Activated CD8-positive, alpha-beta memory T cell treated with anti-CD3 and anti-CD28 coated beads, Interleukin-2, amount 50 U/mL, for 1 hour (primary cell): Measurements from ENCODE around the gene RBP3.

Experiments
- DNase-seq: peaks from one replicate; pipeline ENCODE4 v3.0.0-alpha.2; 2020; ENCODE audit errors: extremely low read depth

RBP3 gene

DNA sequence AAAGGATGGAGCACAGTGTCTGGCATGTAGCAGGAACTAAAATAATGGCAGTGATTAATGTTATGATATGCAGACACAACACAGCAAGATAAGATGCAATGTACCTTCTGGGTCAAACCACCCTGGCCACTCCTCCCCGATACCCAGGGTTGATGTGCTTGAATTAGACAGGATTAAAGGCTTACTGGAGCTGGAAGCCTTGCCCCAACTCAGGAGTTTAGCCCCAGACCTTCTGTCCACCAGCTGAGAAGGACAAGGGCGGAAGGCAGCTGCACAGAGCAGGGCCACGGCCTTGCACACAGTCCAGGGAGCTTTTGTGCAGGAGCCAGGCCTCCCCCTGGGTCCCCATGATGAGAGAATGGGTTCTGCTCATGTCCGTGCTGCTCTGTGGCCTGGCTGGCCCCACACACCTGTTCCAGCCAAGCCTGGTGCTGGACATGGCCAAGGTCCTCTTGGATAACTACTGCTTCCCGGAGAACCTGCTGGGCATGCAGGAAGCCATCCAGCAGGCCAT, at the start of gene RBP3:
Gene RBP3, plus strand, starts transcription at position 226 of the 514 bp plus-strand sequence. Its CDS starts 122 bp downstream, at position 348.
- DNase-seq, result no peak

DNA sequence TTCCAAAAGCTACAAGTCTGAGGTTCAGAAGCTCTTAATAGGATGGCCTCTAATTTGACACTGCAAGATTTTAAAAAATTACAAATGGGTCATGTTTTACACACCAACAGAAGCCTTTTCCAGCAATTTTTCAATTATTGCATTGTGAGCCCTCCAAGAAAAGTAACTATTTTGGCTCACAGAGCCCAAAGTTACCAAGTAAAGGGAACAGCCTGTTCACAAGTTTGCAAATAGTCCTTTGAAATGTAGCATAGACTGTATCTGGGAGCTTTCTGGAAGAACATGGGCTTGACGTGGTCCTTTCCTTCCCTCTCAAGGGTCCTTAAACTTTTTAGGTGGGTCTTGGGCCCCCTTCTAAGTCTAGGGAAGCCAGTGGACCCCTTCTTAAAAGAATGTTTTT, 49.4 kb upstream of the RBP3 start:
- no peak for DNase-seq

DNA sequence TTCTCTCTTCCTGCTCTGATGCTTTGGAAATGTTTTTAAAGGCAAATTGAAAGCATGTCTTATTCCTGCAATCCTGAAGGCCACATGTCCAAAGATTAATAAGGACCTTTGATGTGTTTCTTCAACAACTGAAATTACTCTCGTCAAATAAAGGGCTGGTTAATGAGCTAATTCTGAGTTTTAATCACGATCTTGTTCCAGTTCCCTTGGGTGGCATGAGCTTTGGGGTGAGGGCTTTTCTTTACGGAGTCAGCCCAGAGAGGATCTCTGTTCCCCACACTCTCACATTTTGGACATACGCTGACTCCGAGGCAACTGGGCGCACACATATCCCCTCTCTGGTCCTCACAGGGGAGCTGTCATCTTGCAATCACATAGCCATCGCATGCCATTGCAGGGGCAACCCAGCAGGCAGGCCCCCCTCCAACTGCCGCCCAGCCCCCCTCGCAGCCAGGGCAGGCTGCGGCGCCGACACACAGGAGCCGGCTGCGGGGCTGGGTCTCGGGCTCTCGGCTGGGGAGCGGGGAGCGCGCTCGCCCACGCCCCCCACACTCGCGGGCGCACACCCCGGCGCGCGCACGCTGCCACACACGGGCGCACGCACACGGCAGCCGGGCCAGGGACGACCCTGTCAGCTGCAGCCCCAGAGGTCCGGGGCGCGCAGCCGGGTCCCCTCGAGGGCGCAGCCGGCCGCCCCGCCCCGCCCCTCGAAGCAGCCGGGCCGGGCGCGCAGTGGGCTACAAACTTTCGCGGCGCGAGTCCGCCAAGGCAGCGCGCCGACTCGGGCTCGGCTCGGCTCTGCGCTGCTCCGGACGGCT, 48.3 kb upstream of the RBP3 start, which contains the start of gene GDF10:
Gene GDF10, plus strand, starts transcription at position 587 of the 818 bp plus-strand sequence. CDS start 455 bp downstream, outside the sequence.
- DNase-seq, result no peak

DNA sequence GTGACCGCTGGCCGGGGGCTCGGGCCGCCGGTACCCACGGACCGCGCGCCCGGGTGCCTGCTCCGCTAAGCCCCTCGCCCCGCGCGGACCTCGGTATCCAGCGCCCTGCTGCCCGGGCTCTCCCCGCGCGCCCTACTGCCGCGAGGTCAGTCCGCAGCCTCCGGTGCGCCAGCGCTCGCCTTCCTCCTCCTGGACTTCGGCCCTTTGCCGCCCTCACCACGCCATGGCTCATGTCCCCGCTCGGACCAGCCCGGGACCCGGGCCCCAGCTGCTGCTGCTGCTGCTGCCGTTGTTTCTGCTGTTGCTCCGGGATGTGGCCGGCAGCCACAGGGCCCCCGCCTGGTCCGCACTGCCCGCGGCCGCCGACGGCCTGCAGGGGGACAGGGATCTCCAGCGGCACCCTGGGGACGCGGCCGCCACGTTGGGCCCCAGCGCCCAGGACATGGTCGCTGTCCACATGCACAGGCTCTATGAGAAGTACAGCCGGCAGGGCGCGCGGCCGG, 47.7 kb upstream of the RBP3 start:
- no peak for DNase-seq

DNA sequence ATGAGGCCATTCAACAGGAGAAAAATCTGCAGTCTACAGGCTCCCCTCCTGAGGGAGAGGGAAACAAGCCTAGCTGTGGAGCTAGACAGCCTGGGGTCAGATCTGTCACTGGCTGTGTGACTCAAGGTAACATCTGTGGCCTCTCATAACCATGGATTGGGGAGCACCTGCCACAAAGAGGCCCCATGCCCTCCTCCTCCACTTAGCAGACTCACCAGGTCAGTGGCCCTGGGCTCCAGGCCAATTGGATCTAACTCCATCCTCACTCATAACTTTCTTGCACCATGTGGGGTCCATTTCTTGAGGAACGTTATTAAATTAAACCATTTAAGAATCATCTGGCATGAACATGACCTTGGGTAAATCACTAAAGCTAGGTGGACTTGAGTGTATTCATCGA, 46.3 kb upstream of the RBP3 start:
- DNase-seq, result no peak

DNA sequence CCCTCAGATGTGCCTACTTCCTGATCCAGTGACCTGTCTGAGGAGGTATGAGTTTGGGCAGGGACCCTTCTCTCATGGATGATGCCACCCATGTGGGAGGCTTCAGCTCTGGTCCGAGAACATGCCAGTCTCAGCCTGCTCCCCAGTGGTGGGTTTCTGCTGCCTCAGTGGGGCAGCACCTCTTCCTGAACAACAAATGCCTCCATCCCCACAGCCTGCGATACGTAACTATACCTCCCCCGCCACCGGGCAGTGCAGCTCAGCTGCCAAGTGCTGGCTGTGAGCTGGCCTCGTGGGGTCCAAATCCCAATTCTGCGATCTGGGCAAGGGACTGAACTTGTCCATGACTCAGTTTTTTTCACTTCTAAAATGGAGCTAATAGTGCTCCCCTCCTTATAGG, 45.1 kb upstream of the RBP3 start:
- DNase-seq, result no peak

DNA sequence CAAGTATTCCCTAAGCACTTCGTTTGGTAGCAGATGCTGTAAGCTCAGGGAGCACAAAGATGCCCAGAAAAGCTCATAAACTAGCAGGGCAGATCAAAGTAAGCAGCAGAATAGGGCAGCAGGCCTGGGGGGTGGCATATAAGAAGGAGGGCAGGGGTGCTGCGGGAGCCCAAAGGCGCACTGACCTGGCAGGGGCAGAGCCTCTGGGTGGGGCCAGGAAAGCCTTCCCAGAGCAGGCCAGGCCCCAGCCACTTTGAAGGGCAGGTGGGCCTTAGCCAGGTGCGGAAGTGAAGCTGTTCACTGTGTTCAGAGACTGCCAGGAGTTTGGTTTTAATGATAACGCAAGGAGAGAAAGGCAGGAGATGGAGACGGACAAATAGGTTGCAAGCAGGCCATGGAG, 44.3 kb upstream of the RBP3 start:
- DNase-seq, result no peak

DNA sequence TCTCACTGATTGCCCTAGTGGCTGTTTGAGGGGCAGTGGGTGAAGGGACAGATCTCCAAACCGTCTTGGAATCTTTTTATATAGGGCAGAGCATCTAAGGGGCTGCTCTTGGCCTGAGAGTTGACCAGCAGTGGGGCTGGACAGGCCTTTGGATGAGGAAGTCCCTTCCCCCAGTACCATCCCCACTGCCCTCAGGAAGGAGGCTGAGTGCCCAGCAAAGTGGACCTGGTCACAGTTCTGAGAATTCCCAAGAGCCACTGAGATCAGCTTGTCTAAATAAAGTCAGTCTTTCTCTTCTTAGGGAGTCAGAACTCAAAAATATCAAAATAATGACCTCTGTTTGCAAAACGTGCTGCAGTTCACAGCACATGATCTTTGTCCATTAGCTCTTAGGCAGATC, 42.6 kb upstream of the RBP3 start:
- no peak for DNase-seq

DNA sequence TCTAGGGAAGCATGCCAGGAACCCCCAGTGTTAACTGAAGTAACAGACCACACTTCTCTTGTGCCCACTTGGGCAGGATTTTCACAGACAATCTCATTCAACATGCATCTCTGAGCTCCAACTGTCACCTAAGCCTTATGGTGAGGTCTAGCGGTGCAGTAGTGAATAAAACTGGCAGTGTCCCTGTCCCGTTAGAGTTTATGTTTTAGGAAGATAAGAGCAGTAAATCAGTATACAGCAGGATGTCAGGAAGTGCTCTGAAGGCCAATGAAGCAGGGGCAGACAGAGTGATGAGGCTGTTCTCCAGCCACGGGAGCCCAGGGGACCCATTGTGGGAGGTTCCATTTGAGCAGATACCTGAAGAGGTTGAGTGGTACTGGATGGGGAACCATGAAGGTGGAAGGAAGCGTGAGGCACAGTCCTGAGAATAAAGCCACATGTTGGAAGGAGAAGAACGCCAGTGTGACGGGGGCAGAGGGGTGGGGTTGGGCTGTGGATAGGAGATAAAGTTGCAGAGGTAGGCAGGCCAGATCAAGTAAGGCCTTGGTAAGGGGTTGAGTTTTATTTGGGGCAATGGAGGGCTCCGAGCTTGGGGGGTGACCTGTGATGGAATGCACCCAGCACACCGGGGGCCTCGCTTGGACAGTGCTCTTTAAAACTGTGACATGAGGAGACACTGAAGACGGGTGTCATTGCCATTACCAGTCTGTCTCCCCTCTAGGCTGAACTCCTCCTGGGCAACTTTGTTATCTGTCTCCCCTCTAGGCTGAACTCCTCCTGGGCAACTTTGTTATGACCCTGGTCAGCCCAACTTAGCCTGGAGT, 41.6 kb upstream of the RBP3 start:
- DNase-seq, result no peak

DNA sequence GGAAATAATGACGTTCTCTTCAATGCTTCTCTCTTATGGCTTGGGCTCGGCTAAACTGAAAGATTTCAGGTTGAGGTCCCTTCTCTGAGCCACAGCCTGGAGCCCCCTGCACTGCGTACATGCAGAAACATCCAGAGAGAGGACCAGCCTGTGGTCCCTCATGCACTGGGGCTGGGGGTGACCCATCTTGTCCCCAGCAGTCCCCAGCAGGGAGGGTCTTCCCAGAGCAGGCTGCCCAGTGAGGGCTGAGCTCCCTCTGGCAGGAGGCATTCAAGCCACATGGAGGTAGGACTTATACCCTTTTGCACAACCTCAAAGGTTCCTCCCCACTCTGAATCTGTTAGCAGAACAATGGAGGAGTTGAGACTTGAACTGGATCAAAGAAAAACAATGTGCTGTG, 40.8 kb upstream of the RBP3 start:
- no peak for DNase-seq

DNA sequence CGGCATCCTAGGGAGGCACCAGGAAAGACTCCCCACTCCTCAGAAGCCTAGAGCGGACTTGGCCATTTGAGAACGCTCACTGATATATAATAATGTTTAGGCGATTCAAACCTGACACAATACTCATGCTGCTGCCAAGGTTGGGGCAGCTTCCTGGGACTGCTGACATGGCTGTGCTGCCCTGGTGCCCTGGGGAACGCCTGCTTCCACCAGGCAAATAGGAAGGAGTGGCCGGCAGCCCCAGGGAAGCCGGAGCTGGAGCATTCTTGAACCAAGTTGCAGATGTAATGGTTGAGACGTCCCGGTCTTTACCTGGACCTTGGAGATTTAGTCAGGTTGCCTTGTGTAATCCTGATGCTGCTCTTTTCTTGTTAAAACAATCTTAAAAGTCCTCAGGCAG, 39.4 kb upstream of the RBP3 start:
- no peak for DNase-seq

DNA sequence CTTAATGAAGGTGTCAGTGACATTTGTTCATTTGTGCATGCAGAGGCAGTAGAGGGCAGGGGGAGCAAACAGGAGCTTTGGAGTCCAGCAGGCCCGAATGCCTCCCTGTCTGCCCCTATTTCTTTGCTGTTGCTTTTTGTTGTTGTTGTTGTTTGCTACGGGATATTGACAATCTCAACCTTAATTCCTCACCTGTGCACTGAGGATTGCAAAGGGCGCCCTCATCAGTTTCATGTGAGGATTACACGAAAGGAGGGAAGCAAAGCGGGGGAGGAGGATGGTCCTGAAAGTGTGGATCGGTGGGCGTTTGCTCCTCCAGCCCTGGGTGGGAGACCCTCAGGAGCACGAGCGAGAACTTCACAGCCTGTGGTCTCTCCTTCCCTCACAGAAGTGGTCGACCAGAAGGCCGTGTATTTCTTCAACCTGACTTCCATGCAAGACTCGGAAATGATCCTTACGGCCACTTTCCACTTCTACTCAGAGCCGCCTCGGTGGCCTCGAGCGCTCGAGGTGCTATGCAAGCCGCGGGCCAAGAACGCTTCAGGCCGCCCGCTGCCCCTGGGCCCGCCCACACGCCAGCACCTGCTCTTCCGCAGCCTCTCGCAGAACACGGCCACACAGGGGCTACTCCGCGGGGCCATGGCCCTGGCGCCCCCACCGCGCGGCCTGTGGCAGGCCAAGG, 38.6 kb upstream of the RBP3 start:
- DNase-seq, result no peak

DNA sequence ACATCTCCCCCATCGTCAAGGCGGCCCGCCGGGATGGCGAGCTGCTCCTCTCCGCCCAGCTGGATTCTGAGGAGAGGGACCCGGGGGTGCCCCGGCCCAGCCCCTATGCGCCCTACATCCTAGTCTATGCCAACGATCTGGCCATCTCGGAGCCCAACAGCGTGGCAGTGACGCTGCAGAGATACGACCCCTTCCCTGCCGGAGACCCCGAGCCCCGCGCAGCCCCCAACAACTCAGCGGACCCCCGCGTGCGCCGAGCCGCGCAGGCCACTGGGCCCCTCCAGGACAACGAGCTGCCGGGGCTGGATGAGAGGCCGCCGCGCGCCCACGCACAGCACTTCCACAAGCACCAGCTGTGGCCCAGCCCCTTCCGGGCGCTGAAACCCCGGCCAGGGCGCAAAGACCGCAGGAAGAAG, 38.1 kb upstream of the RBP3 start:
- no peak for DNase-seq

DNA sequence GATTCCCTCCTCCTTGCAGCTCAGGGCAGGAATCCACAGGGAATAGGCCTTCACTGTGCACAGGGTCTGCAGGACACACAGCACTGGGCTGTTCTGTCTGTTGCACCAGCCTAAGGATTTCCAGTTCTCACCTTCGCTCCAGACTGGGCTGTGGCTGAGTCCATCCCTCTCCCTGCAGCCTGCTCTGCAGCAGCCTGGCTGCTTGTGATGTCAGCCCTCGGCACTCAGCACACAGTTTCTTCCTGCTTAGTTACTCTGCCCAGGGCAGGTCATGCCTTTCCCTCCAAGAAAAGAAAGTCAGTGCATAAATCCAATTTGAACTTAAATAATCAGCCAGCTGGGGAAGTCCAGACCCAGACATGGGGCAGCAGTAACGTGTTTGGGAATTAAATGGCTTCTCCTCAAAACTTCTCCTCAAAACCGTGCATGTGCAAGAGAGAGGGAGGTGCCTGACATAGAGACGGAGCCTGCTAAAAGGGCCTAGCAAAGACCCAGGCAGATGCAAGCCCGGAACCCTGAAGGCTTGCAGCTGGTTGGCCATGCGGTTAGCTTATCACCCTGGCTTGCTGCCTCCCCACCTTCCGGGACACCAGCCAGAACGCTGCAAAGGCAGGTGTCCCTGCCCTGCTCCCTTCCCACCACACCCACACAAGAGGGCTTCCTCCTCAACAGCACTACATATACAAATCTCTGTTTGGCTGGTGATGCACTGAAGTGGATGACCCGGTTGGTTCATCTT, 36.8 kb upstream of the RBP3 start:
- peak; percentile 25 for DNase-seq

DNA sequence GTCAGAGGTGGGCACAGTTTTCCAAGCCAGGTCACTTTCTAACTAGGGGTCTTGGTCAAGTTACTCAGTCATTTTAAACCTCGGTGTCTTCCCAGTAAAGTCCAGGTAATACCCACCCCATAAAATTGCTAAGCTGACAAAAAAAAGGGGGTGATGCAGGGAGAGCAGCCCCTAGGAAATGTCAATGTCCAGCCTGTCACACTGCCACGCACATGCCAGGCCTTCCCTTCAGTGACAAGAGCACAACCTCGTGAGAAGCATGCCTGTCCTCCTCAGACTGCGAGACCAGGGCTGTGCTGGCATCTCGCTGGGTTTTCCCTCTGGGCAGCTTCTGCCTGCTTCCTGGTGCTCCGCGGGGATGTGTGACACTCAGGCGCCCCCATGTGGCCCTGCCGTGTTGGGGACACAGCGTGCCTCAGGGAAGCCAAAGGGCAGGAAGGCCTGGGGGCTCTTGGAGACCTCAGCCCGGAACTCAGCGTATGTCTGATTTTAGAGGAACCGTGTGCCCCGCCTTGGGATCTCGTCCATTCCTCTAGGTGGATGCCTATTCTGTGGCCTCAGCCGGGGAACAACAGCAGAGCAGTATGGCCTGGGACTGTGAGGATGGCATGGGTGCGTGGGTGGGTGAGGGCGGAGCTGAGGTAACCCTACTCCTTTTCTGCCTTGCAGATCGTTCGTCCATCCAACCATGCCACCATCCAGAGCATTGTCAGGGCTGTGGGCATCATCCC, 36.1 kb upstream of the RBP3 start:
- peak; percentile 61 for DNase-seq

DNA sequence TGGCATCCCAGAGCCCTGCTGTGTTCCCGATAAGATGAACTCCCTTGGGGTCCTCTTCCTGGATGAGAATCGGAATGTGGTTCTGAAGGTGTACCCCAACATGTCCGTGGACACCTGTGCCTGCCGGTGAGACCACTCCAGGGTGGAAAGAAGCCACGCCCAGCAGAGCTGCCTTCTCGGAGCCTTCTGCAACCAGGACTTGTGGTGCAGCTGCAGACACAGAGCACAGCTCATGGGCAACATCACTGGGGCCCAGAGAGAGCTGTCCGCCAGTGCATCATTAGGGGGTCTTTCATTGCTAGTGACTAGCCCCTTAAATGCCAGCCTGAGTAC, 35.5 kb upstream of the RBP3 start:
- no peak for DNase-seq

DNA sequence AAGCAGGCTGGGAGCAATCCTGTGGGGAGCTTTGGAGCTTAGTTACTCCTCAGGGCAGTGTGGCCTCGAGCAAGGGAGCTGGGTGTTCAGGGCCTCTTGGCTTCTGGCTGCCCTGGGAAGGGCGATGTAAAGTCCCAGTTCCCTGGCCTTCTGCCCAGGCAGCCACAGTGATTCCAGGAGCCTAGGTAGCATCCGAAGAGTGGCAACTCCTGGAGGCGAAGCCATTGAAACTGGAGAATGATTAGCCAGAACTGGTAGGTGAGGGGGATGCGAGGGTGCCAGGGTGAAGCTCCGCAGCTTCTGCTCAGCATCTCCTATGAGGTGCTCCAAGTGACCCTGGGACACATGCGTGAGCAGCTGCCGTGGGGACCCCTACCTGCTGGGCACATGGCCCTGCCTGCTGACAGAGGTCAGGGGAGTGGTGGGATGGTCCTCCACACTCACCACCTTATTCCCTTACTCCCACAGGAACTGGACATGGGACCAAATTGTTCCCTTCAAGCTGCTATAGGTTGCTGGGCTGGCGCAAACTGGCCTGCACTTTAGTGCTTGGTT, 33.7 kb upstream of the RBP3 start:
- no peak for DNase-seq

DNA sequence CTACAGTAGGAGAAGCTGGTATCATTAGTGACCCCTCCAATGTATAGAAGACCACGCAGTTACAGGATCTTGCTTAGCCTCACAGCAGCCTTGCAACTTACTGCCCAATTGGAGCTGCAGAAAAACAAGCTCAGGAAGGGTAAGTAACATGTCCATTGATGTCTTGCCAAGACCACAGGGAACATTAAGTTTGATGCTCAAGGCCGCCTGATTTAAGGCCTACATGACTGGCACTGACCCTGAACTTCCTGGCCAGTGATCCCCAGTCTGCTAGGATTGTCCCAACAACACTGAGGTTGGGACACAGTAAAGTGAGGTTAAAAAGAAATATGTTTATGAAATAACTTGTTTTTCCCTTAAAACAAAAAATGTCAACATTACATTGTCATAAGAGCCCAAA, 32.7 kb upstream of the RBP3 start:
- DNase-seq, result no peak

DNA sequence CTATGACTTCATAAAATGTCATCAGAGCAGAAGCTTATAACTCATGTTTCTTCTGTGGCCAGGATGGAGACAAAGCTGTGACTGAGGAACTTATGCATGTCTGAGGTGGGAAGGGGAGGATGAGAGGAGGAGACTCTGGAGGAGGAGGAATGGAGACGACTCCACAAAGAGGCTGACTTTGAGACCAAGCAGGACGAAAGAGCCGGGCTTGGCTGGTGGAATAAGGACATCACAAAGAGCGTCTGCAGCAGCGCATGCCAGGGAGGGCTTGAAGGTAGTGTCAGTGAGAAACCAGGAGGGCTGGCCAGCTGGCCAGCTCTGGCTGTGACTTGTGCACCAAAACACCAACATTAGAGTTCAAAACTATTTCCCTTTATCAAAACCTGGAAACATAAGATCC, 32.0 kb upstream of the RBP3 start:
- no peak for DNase-seq

DNA sequence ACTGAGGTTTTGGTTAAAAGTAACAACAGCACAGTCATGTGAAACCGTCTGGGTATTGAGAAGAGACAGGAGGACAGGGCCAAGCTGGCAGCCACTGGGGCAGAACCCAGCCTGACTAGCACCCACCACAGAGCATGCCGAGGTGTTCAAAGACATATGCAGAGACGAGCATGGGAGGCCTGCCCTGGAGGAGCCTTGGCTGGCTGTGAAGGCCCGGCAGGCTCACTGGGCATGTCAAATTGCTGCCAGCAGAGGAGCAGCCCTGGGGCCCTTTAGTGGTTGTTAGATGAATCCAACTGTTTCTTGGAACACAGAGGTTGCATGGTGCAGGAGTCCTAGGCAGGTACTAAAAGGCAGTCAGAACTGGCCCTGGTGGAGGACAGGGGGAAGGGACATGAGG, 30.9 kb upstream of the RBP3 start:
- DNase-seq, result no peak
